GM12878 (cell line): ENCODE measurements around the gene KIRREL3. TPM values are rescaled to one million over a fixed set of nuclear protein-coding genes. Genes with fewer than 3 reads are reported as not detected.
"Not testable (repeated sequence)": the region's sequence is repeated elsewhere in the genome, so short reads cannot be mapped to it uniquely, and the experiment has no call there.

Experiments used
- ATAC-seq: fragments of 200-7000 bp; cut with Tn5 transposase; 3 replicates; pipeline ENCODE4 v1.9.1; 2020; ENCODE audit warnings: mild to moderate bottlenecking, moderate library complexity
- BruUV-seq: library from RNA; stranded (reverse); fragments of 400-500 nt; replicated peaks from 2 replicates; lab custom pipeline; 2021; lab: Mats Ljungman, UMichigan
- CTCF ChIA-PET: fragments of 300-600 bp; sonication (Branson Sonifier 250); formaldehyde crosslinking; extraction: SDS; loops from one replicate; lab custom pipeline; 2021; ENCODE audit warnings: inconsistent platforms; lab: Yijun Ruan, JAX
- POLR2A ChIA-PET: fragments of 350-600 bp; formaldehyde crosslinking; extraction: SDS; loops from one replicate; lab custom pipeline; 2021; ENCODE audit warnings: inconsistent platforms; lab: Charles Lee
- RAD21 ChIA-PET: fragments of 300-600 bp; sonication (Branson Sonifier 250); formaldehyde crosslinking; loops from one replicate; lab custom pipeline; 2023; ENCODE audit warnings: antibody characterized with exemption; ENCODE audit not compliant: unreplicated experiment; lab: Charles Lee
- SMC1A ChIA-PET: fragments of 300-600 bp; sonication (Branson Sonifier 250); formaldehyde crosslinking; loops from one replicate; lab custom pipeline; 2023; ENCODE audit not compliant: unreplicated experiment, uncharacterized antibody; lab: Charles Lee
- DNase-seq: peaks from one replicate; pipeline ENCODE4 v3.0.0-alpha.2; 2011; ENCODE audit warnings: low read depth, low spot score
- FAIRE-seq: peaks from 3 replicates; lab custom pipeline; 2011; peaks lifted over from hg19 to GRCh38; lab: Jason Lieb, UNC
- H2AFZ ChIP-seq: 2 replicates; pipeline ENCODE4 v1.6.0; 2011; ENCODE audit warnings: low read depth, low read length, control low read depth; ENCODE audit not compliant: control insufficient read depth
- H3K27ac ChIP-seq: 2 replicates; pipeline ENCODE4 v1.5.1; 2011; ENCODE audit warnings: control low read depth; ENCODE audit not compliant: control insufficient read depth, insufficient read depth
- H3K27me3 ChIP-seq, 2 experiments: replicated peaks in 1 of 2; 2 replicates each; pipeline versions ENCODE4 v1.6.0 to v1.6.1; 2011; ENCODE audit warnings: low read length in 1 of 2; ENCODE audit not compliant: control insufficient read depth in 2 of 2, insufficient read depth in 2 of 2
- H3K36me3 ChIP-seq, 2 experiments: 2 replicates each; pipeline ENCODE4 v1.5.1; 2011; ENCODE audit warnings: low read length in 1 of 2; ENCODE audit not compliant: control insufficient read depth in 2 of 2, insufficient read depth in 2 of 2
- H3K4me1 ChIP-seq: 2 replicates; pipeline ENCODE4 v1.6.1; 2011; ENCODE audit warnings: mild to moderate bottlenecking, low read length, moderate library complexity, mixed read lengths; ENCODE audit not compliant: control insufficient read depth, insufficient read depth
- H3K4me2 ChIP-seq: 2 replicates; pipeline ENCODE4 v1.6.0; 2011; ENCODE audit warnings: control low read depth; ENCODE audit not compliant: control insufficient read depth, insufficient read depth
- H3K4me3 ChIP-seq: fragments of 200-600 bp; sonication (generic); 2 replicates; pipeline ENCODE4 v1.5.1; 2016
- H3K79me2 ChIP-seq: 2 replicates; pipeline ENCODE4 v1.6.0; 2011; ENCODE audit warnings: low read length; ENCODE audit not compliant: control insufficient read depth, insufficient read depth
- H3K9ac ChIP-seq: 2 replicates; pipeline ENCODE4 v1.8.0; 2011; ENCODE audit warnings: low read length, control low read depth, mixed read lengths; ENCODE audit not compliant: control insufficient read depth, insufficient read depth
- H3K9me3 ChIP-seq: replicated peaks from 3 replicates; pipeline ENCODE4 v1.5.1; 2011; ENCODE audit warnings: mild to moderate bottlenecking, low read length; ENCODE audit not compliant: control insufficient read depth, insufficient read depth
- H4K20me1 ChIP-seq: 2 replicates; pipeline ENCODE4 v1.6.0; 2011; ENCODE audit not compliant: control insufficient read depth, insufficient read depth
- EED ChIP-seq: sonication (generic); IDR thresholded peaks from 2 replicates; pipeline ENCODE4 v1.6.1; 2016; ENCODE audit warnings: antibody characterized with exemption, low read depth
- EGR1 ChIP-seq, 2 experiments: IDR thresholded peaks; 1 replicate in 1 of 2; 2 replicates in 1 of 2; pipeline ENCODE4 v1.6.1; 2011 to 2012; ENCODE audit warnings: low read depth in 2 of 2, low read length in 2 of 2, borderline replicate concordance in 1 of 2, mild to moderate bottlenecking in 1 of 2, moderate library complexity in 1 of 2
- HSF1 ChIP-seq: fragments of 150-350 bp; IDR thresholded peaks from 2 replicates; pipeline ENCODE4 v1.6.1; 2014; ENCODE audit warnings: mild to moderate bottlenecking, low read depth, low read length
- NKRF ChIP-seq: fragments of 450-650 bp; conservative IDR thresholded peaks from 2 replicates; pipeline ENCODE4 v1.6.1; 2017; ENCODE audit warnings: mild to moderate bottlenecking, moderate library complexity
- SMC3 ChIP-seq: IDR thresholded peaks from 2 replicates; pipeline ENCODE4 v1.6.1; 2011; ENCODE audit warnings: low read length, improper control_type of control experiment, borderline replicate concordance
- USF1 ChIP-seq: IDR thresholded peaks from 2 replicates; pipeline ENCODE4 v1.6.1; 2011; ENCODE audit warnings: borderline replicate concordance, low read depth, mild to moderate bottlenecking, moderate library complexity, mixed read lengths, low read length; ENCODE audit not compliant: insufficient read depth; ENCODE audit errors: extremely low read length
- WGBS: methylation state at CpG from one replicate; pipeline ENCODE4 v1.1.6; 2016; ENCODE audit warnings: low lambda C conversion rate; ENCODE audit not compliant: insufficient replicate concordance, insufficient coverage; ENCODE audit errors: missing lambda C conversion rate; 5-methylcytosine and 5-hydroxymethylcytosine counted together
- in situ Hi-C: fragments of 300-500 bp; cut with MboI; formaldehyde crosslinking; loops from 9 replicates; pipeline ENCODE4 v1.14.3; 2018; ENCODE audit warnings: mixed read lengths
- intact Hi-C: fragments of 100-400 bp; cut with micrococcal nuclease; formaldehyde crosslinking; loops from one replicate; pipeline ENCODE4 v1.14.2; 2022; ENCODE audit not compliant: unreplicated experiment
- polyA plus RNA-seq, 11 experiments: library from polyadenylated mRNA; depleted of rRNA in 4 of 11; unstranded in 6 of 11; stranded (reverse) in 5 of 11; fragments of >200 nt; fragmentation: Nextera tagmentation in 4 of 11; fragmentation: Illumina TruSeq in 1 of 11; extraction: Ambion mirVana in 4 of 11; extraction: Trizol in 1 of 11; gene quantifications; 1 replicate in 1 of 11; 2 replicates in 10 of 11; pipeline versions ENCODE4 v1.2.1 to v1.2.3, GENCODE V29; 2011 to 2016; ENCODE audit warnings: inconsistent platforms in 2 of 11, missing spikeins in 2 of 11, low read depth in 1 of 11
- total RNA-seq, 4 experiments: library from RNA; depleted of rRNA in 3 of 4; stranded (reverse); fragments of >200 nt in 3 of 4; fragmentation: Illumina TruSeq in 1 of 4; extraction: Trizol in 1 of 4; gene quantifications; 2 replicates each; pipeline versions ENCODE4 v1.2.1 to v1.2.3, GENCODE V29; 2013 to 2021

Gene KIRREL3
- total and polyA plus RNA-seq, 10 of the 15 experiments (the other 5 are each of a cell fraction or from before 2014, with no cell fraction given): under 0.01 TPM; not detected in 9

GRCh38 chr11:126381960-126382359 is 618.6 kb downstream of the KIRREL3 start:
- H3K79me2 ChIP-seq, intact Hi-C loops, H2AFZ ChIP-seq, in situ Hi-C loops, H3K4me3 ChIP-seq, H3K27me3 ChIP-seq, ATAC-seq, RAD21 ChIA-PET, CTCF ChIA-PET, H3K9me3 ChIP-seq, H3K27ac ChIP-seq, H3K36me3 ChIP-seq, DNase-seq, H4K20me1 ChIP-seq, H3K4me1 ChIP-seq, H3K9ac ChIP-seq, FAIRE-seq, POLR2A ChIA-PET, H3K4me2 ChIP-seq, BruUV-seq, SMC1A ChIA-PET: not testable (repeated sequence)
- WGBS: 44% methylated on average over 5 of the region's 10 CpGs

GRCh38 chr11:126380909-126381308 is 619.7 kb downstream of the KIRREL3 start:
- intact Hi-C loops: no loop called here
- FAIRE-seq (no peak), DNase-seq (no peak), ATAC-seq (no peak)
- Histone ChIP-seq H3K9ac (no peak overlapping the region), H3K27me3 (no peaks in the 10 kb centered on the region), H3K36me3 (no peaks in the 10 kb centered on the region), H3K9me3 (no peaks in the 10 kb centered on the region), H3K27ac (no peak overlapping the region), H3K4me1 (no peaks in the 10 kb centered on the region), H2AFZ (no peak overlapping the region), H3K79me2 (no peaks in the 10 kb centered on the region), H3K4me3 (no peak overlapping the region), H3K4me2 (no peak overlapping the region), H4K20me1 (no peaks in the 10 kb centered on the region)
- ChIA-PET CTCF (no interaction called here), SMC1A (no interaction called here), POLR2A (no interaction called here), RAD21 (no interaction called here)
- TF ChIP-seq EED: no peak
- TF ChIP-seq HSF1: no peak
- no peak for TF ChIP-seq SMC3
- TF ChIP-seq NKRF: no peak
- no peak for TF ChIP-seq USF1
- TF ChIP-seq EGR1 (IDR thresholded peaks at IDR 0.05; ENCODE audit: borderline replicate concordance in 1 of 2, low read depth in 2 of 2, low read length in 2 of 2): no peak
- 51% methylated on average over 4 of the region's 4 CpGs for WGBS
- BruUV-seq: no TSS peak
- in situ Hi-C loops: no loop called here
